Testis (tissue), 2 donors: ENCODE results near the gene CCR6.
"Not testable (repeated sequence)": the region's sequence is repeated elsewhere in the genome, so short reads cannot be mapped to it uniquely, and the experiment has no call there.

Source experiments
- CTCF ChIP-seq, 3 experiments: fragments of 450-650 bp in 2 of 3; fragments of 200-600 bp in 1 of 3; sonication (generic) in 1 of 3; IDR thresholded peaks; one replicate each; pipeline ENCODE4 v1.5.1; 2016 to 2019; ENCODE audit warnings: antibody characterized with exemption in 3 of 3, mild to moderate bottlenecking in 2 of 3, moderate library complexity in 1 of 3
- POLR2A ChIP-seq: fragments of 450-650 bp; IDR thresholded peaks from one replicate; pipeline ENCODE4 v1.6.1; 2017; ENCODE audit warnings: antibody characterized with exemption, mild to moderate bottlenecking, moderate library complexity

- not testable (repeated sequence) for TF ChIP-seq CTCF (IDR thresholded peaks at IDR 0.05); POLR2A
These were observed 54.4 kb downstream of the CCR6 start for GRCh38 chr6:167177271-167177670.
